Ecto neural progenitor cell (in vitro differentiated cells): ENCODE measurements around the gene RHOF.

ENCODE experiments used
- DNase-seq: peaks from one replicate; pipeline ENCODE4 v3.0.0-alpha.2; 2018; ENCODE audit warnings: low spot score

RHOF gene

GRCh38 chr12:121793440-121793837 is at the start of gene RHOF:
Gene RHOF, minus strand, starts transcription at chr12:121793688. Its CDS starts 55 bp downstream, at chr12:121793633.
- no peak for DNase-seq

GRCh38 chr12:121839993-121840761 is 46.7 kb upstream of the RHOF start:
- DNase-seq, result no peak

GRCh38 chr12:121839106-121839992 is 45.9 kb upstream of the RHOF start:
- DNase-seq, result peak; percentile 100

- no peak for DNase-seq
These were observed 44.6 kb upstream of the RHOF start for GRCh38 chr12:121838126-121838525.

GRCh38 chr12:121837680-121838079 is 44.2 kb upstream of the RHOF start:
- DNase-seq, result no peak

- DNase-seq, result no peak
These were observed 38.2 kb upstream of the RHOF start for GRCh38 chr12:121831571-121832245.

- no peak for DNase-seq
These were observed 37.2 kb upstream of the RHOF start for GRCh38 chr12:121830588-121831265.

- no peak for DNase-seq
These were observed 36.6 kb upstream of the RHOF start for GRCh38 chr12:121830134-121830533.

GRCh38 chr12:121829250-121829918 is 35.9 kb upstream of the RHOF start:
- no peak for DNase-seq

- DNase-seq, result no peak
These were observed 35.3 kb upstream of the RHOF start for GRCh38 chr12:121828826-121829225.

GRCh38 chr12:121828306-121828705 is 34.8 kb upstream of the RHOF start:
- no peak for DNase-seq

- peak; percentile 51 for DNase-seq
These were observed 34.0 kb upstream of the RHOF start for GRCh38 chr12:121827351-121828099.

- DNase-seq, result no peak
These were observed 33.0 kb upstream of the RHOF start for GRCh38 chr12:121826318-121827150.

GRCh38 chr12:121825041-121825523 is 31.6 kb upstream of the RHOF start:
- peak; percentile 46 for DNase-seq

GRCh38 chr12:121823727-121824115 is 30.2 kb upstream of the RHOF start:
- DNase-seq, result no peak

- DNase-seq, result peak; percentile 60
These were observed 29.7 kb upstream of the RHOF start for GRCh38 chr12:121823101-121823726.

- DNase-seq, result peak; percentile 46
These were observed 29.1 kb upstream of the RHOF start for GRCh38 chr12:121822393-121823100.

GRCh38 chr12:121820056-121820455 is 26.6 kb upstream of the RHOF start:
- no peak for DNase-seq
